Osteoblast (primary cell): ENCODE results near the gene ZNF138. TPM values are rescaled to one million over a fixed set of nuclear protein-coding genes. Genes with fewer than 3 reads are reported as not detected.
A peak's percentile ranks its signal among the peaks of the same experiment; 100 is the strongest.

Source experiments
- DNase-seq: peaks from one replicate; pipeline ENCODE4 v3.0.0; 2011; ENCODE audit warnings: low spot score, mixed read lengths; ENCODE audit not compliant: insufficient read length; ENCODE audit errors: missing footprints
- H2AFZ ChIP-seq: 2 replicates; pipeline ENCODE4 v1.6.0; 2011; ENCODE audit warnings: mild to moderate bottlenecking, low read length
- H3K27ac ChIP-seq: 2 replicates; pipeline ENCODE4 v1.5.1; 2011; ENCODE audit warnings: mild to moderate bottlenecking, low read depth, low read length, moderate library complexity
- H3K27me3 ChIP-seq: 2 replicates; pipeline ENCODE4 v1.6.0; 2012; ENCODE audit warnings: mild to moderate bottlenecking, control low read depth, inconsistent platforms, low read length, moderate library complexity; ENCODE audit not compliant: insufficient read depth
- H3K36me3 ChIP-seq: 2 replicates; pipeline ENCODE4 v1.5.1; 2011; ENCODE audit warnings: mild to moderate bottlenecking, low read length, control low read depth, moderate library complexity; ENCODE audit not compliant: insufficient read depth
- H3K4me1 ChIP-seq: 2 replicates; pipeline ENCODE4 v1.5.1; 2011; ENCODE audit warnings: mild to moderate bottlenecking, low read length, control low read depth, moderate library complexity; ENCODE audit not compliant: insufficient read depth
- H3K4me2 ChIP-seq: 2 replicates; pipeline ENCODE4 v1.6.0; 2011; ENCODE audit warnings: mild to moderate bottlenecking, low read length; ENCODE audit not compliant: insufficient read depth
- H3K4me3 ChIP-seq: fragments of 200-600 bp; sonication (generic); 3 replicates; pipeline ENCODE4 v1.5.1; 2012; ENCODE audit warnings: mild to moderate bottlenecking, low read length, inconsistent platforms; ENCODE audit not compliant: insufficient read depth
- H3K79me2 ChIP-seq: 2 replicates; pipeline ENCODE4 v1.6.0; 2012; ENCODE audit warnings: mild to moderate bottlenecking, low read length, control low read depth, inconsistent platforms; ENCODE audit not compliant: insufficient read depth
- H3K9me3 ChIP-seq: 2 replicates; pipeline ENCODE4 v1.5.1; 2011; ENCODE audit warnings: low read depth, low read length, control low read depth
- H4K20me1 ChIP-seq: 2 replicates; pipeline ENCODE4 v1.6.0; 2012; ENCODE audit warnings: mild to moderate bottlenecking, low read length, control low read depth; ENCODE audit not compliant: insufficient read depth
- CTCF ChIP-seq: IDR thresholded peaks from 2 replicates; pipeline ENCODE4 v1.5.1; 2011; ENCODE audit warnings: mild to moderate bottlenecking, low read depth, low read length, moderate library complexity; ENCODE audit errors: extremely low read depth
- total RNA-seq: library from RNA; depleted of rRNA; stranded (reverse); fragments of >200 nt; gene quantifications from 2 replicates; pipeline ENCODE4 v1.2.3, GENCODE V29; 2012

Gene ZNF138
- total RNA-seq, 1 donor, result 4.7 TPM

- no peak for DNase-seq
- no peaks in the 10 kb centered on the region for H3K36me3 ChIP-seq
- no peak overlapping the region for H2AFZ ChIP-seq
- no peaks in the 10 kb centered on the region for H4K20me1 ChIP-seq
- H3K4me2 ChIP-seq, result no peak overlapping the region
- H3K4me3 ChIP-seq, result no peak overlapping the region
- H3K9me3 ChIP-seq, result no peaks in the 10 kb centered on the region
- no peak overlapping the region for H3K27ac ChIP-seq
- TF ChIP-seq CTCF, result no peak
- H3K79me2 ChIP-seq, result no peaks in the 10 kb centered on the region
- peaks cover 6% of the 10 kb centered on the region for H3K27me3 ChIP-seq
- H3K4me1 ChIP-seq, result peaks cover 11% of the 10 kb centered on the region
These were observed 81.0 kb downstream of the ZNF138 start for GRCh38 chr7:64875258-64875657.

GRCh38 chr7:64875658-64876406 is 81.6 kb downstream of the ZNF138 start:
- no peak overlapping the region for H2AFZ ChIP-seq

GRCh38 chr7:64876792-64877713 is 82.8 kb downstream of the ZNF138 start:
- Histone ChIP-seq H3K4me1 (peaks cover 11% of the 10 kb centered on the region), H2AFZ (peak overlapping the region; percentile 78), H3K27me3 (peaks cover 6% of the 10 kb centered on the region), H3K79me2 (no peaks in the 10 kb centered on the region), H3K27ac (no peak overlapping the region), H3K4me2 (peak overlapping the region; percentile 64), H3K9me3 (no peaks in the 10 kb centered on the region), H3K4me3 (peak overlapping the region; percentile 61), H4K20me1 (no peaks in the 10 kb centered on the region), H3K36me3 (no peaks in the 10 kb centered on the region)
- no peak for TF ChIP-seq CTCF
- peak; percentile 97 for DNase-seq

More at GRCh38 chr7:64875658-64876406, 81.6 kb downstream of the ZNF138 start:
- Histone ChIP-seq H3K27ac (no peak overlapping the region), H3K27me3 (peaks cover 6% of the 10 kb centered on the region), H3K4me2 (no peak overlapping the region), H3K4me3 (no peak overlapping the region), H4K20me1 (no peaks in the 10 kb centered on the region), H3K9me3 (no peaks in the 10 kb centered on the region), H3K79me2 (no peaks in the 10 kb centered on the region), H3K36me3 (no peaks in the 10 kb centered on the region), H3K4me1 (peaks cover 11% of the 10 kb centered on the region)
- DNase-seq, result no peak
- TF ChIP-seq CTCF, result no peak
